GM21786 (cell line): Measurements from ENCODE around the gene CHN2.
"Not testable (repeated sequence)": the region's sequence is repeated elsewhere in the genome, so short reads cannot be mapped to it uniquely, and the experiment has no call there.

Source experiments
- ATAC-seq: cut with Tn5 transposase; IDR thresholded peaks from one replicate; pipeline ENCODE4 v1.9.1; 2021; ENCODE audit not compliant: unreplicated experiment

Gene CHN2

DNA sequence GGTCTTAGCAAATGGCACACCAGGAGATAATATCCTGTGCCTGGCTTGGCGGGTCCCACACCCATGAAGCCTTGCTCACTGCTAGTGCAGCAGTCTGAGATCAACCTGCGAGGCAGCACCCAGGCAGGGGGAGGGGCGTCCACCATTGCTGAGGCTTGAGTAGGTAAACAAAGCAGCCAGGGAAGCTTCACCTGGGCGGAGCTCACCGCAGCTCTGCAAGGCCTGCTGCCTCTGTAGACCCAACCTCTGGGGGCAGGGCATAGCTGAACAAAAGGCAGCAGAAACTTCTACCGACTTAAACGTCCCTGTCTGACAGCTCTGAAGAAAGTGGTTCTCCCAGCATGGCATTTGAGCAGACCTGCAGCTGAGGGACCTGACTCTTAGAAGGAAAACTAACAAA is 334.0 kb downstream of the CHN2 start:
- ATAC-seq: not testable (repeated sequence)
